B cell (primary cell): ENCODE measurements around the gene FBF1.

Source experiments
- EZH2 ChIP-seq: IDR thresholded peaks from 2 replicates; pipeline ENCODE4 v1.6.1; 2012; ENCODE audit warnings: borderline replicate concordance, low read depth, mild to moderate bottlenecking, moderate library complexity, low read length; ENCODE audit not compliant: insufficient read depth, poor library complexity, severe bottlenecking
- TF ChIP-seq, protein P1 (sequence below): fragments of 200-600 bp; IDR thresholded peaks from one replicate; pipeline ENCODE4 v1.8.0; 2022; ENCODE audit warnings: antibody characterized with exemption, mild to moderate bottlenecking

DNA sequence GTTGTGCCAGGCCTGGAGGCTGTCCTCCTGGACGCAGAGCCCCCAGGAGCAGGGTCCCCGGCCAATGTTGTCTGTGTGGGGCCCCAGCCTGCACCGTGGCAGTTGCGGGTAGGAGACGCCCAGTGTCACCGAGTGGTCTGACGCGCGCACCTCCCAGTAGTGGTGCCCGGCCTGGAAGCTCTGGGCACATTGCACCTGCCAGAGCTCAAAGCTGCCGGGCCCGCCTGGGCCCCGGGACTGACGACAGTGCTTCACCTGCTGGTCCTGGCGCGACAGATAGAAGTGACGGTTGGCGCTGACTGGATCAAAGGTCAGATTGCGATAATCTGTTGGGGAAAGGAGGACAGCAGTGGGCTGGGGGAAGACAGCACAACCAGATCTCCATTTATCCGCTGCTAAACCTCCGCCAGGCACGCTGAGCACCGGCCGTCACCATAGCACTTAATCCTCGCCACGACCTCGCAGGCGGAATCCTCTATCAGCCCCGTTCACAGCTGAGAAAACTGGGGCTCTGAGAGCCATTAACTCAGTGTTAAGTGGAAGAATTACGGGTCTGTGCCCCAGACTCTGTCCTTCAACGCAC is 49.7 kb downstream of the FBF1 start:
- TF ChIP-seq, protein P1, sequence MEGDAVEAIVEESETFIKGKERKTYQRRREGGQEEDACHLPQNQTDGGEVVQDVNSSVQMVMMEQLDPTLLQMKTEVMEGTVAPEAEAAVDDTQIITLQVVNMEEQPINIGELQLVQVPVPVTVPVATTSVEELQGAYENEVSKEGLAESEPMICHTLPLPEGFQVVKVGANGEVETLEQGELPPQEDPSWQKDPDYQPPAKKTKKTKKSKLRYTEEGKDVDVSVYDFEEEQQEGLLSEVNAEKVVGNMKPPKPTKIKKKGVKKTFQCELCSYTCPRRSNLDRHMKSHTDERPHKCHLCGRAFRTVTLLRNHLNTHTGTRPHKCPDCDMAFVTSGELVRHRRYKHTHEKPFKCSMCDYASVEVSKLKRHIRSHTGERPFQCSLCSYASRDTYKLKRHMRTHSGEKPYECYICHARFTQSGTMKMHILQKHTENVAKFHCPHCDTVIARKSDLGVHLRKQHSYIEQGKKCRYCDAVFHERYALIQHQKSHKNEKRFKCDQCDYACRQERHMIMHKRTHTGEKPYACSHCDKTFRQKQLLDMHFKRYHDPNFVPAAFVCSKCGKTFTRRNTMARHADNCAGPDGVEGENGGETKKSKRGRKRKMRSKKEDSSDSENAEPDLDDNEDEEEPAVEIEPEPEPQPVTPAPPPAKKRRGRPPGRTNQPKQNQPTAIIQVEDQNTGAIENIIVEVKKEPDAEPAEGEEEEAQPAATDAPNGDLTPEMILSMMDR: no peak
- no peak for TF ChIP-seq EZH2
